Trophoblast cell (in vitro differentiated cells and primary cell): Measurements from ENCODE around the gene ANKS1B.

Source experiments
- DNase-seq, 2 donors: peaks; one replicate each; pipeline ENCODE4 v3.0.0-alpha.2; 2016
- H2AFZ ChIP-seq: 2 replicates; pipeline ENCODE4 v1.6.1; 2013; ENCODE audit warnings: low read length, moderate library complexity, mild to moderate bottlenecking; ENCODE audit not compliant: insufficient read depth, poor library complexity
- H2AK5ac ChIP-seq: 2 replicates; pipeline ENCODE4 v1.6.1; 2013; ENCODE audit warnings: mild to moderate bottlenecking, low read length
- H2BK120ac ChIP-seq: 2 replicates; pipeline ENCODE4 v1.6.1; 2013; ENCODE audit warnings: low read length, mild to moderate bottlenecking, moderate library complexity; ENCODE audit not compliant: insufficient read depth, poor library complexity
- H2BK12ac ChIP-seq: 2 replicates; pipeline ENCODE4 v1.6.1; 2013; ENCODE audit warnings: mild to moderate bottlenecking, low read length, moderate library complexity
- H2BK5ac ChIP-seq: 2 replicates; pipeline ENCODE4 v1.6.1; 2013; ENCODE audit warnings: low read length, low read depth, moderate library complexity, mild to moderate bottlenecking; ENCODE audit not compliant: poor library complexity
- H3K14ac ChIP-seq: 2 replicates; pipeline ENCODE4 v1.6.1; 2013; ENCODE audit warnings: mild to moderate bottlenecking, low read length
- H3K18ac ChIP-seq: 2 replicates; pipeline ENCODE4 v1.6.1; 2013; ENCODE audit warnings: mild to moderate bottlenecking, low read length
- H3K23ac ChIP-seq: 2 replicates; pipeline ENCODE4 v1.6.1; 2013; ENCODE audit warnings: low read length
- H3K27ac ChIP-seq: 2 replicates; pipeline ENCODE4 v1.5.1; 2013; ENCODE audit warnings: low read depth, mild to moderate bottlenecking, inconsistent platforms, low read length, moderate library complexity
- H3K27me3 ChIP-seq: 2 replicates; pipeline ENCODE4 v1.6.1; 2013; ENCODE audit warnings: inconsistent platforms, mild to moderate bottlenecking, low read length, moderate library complexity; ENCODE audit not compliant: insufficient read depth
- H3K36me3 ChIP-seq, 2 experiments: 1 replicate in 1 of 2; 2 replicates in 1 of 2; pipeline ENCODE4 v1.6.1; 2013; ENCODE audit warnings: low read length in 2 of 2, mild to moderate bottlenecking in 2 of 2, moderate library complexity in 1 of 2; ENCODE audit not compliant: insufficient read depth in 2 of 2, control insufficient read depth in 1 of 2
- H3K4ac ChIP-seq: 2 replicates; pipeline ENCODE4 v1.6.1; 2013; ENCODE audit warnings: low read depth, mild to moderate bottlenecking, low read length, moderate library complexity
- H3K4me1 ChIP-seq, 2 experiments: 1 replicate in 1 of 2; 2 replicates in 1 of 2; pipeline ENCODE4 v1.6.1; 2013; ENCODE audit warnings: low read length in 2 of 2, mild to moderate bottlenecking in 2 of 2, moderate library complexity in 1 of 2; ENCODE audit not compliant: insufficient read depth in 2 of 2, control insufficient read depth in 1 of 2
- H3K4me2 ChIP-seq: 2 replicates; pipeline ENCODE4 v1.6.1; 2013; ENCODE audit warnings: inconsistent platforms, mild to moderate bottlenecking, low read length, moderate library complexity
- H3K4me3 ChIP-seq: 2 replicates; pipeline ENCODE4 v1.5.1; 2013; ENCODE audit warnings: mild to moderate bottlenecking, low read depth, low read length, inconsistent platforms
- H3K79me1 ChIP-seq: one replicate; pipeline ENCODE4 v1.6.1; 2013; ENCODE audit warnings: low read length
- H3K79me2 ChIP-seq: 2 replicates; pipeline ENCODE4 v1.6.1; 2013; ENCODE audit warnings: low read length, mild to moderate bottlenecking; ENCODE audit not compliant: control insufficient read depth, insufficient read depth, poor library complexity
- H3K9ac ChIP-seq: 2 replicates; pipeline ENCODE4 v1.6.1; 2013; ENCODE audit warnings: mild to moderate bottlenecking, low read length
- H3K9me3 ChIP-seq: 2 replicates; pipeline ENCODE4 v1.6.1; 2013; ENCODE audit warnings: low read depth, mild to moderate bottlenecking, control low read depth, inconsistent platforms, low read length; ENCODE audit not compliant: insufficient read depth
- H4K12ac ChIP-seq: 2 replicates; pipeline ENCODE4 v1.6.1; 2013; ENCODE audit warnings: low read depth, mild to moderate bottlenecking, low read length, moderate library complexity
- H4K8ac ChIP-seq: 2 replicates; pipeline ENCODE4 v1.6.1; 2013; ENCODE audit warnings: low read depth, mild to moderate bottlenecking, low read length, moderate library complexity
- H4K91ac ChIP-seq: one replicate; pipeline ENCODE4 v1.6.1; 2013; ENCODE audit warnings: low read depth, mild to moderate bottlenecking, low read length, moderate library complexity
- WGBS: extraction: QIAGEN DNeasy Blood & Tissue Kit; methylation state at CpG from one replicate; pipeline ENCODE4 v1.1.7; 2013; ENCODE audit warnings: missing lambda C conversion rate; ENCODE audit not compliant: insufficient read length, insufficient coverage; ENCODE audit errors: extremely low coverage; 5-methylcytosine and 5-hydroxymethylcytosine counted together

ANKS1B gene

DNA sequence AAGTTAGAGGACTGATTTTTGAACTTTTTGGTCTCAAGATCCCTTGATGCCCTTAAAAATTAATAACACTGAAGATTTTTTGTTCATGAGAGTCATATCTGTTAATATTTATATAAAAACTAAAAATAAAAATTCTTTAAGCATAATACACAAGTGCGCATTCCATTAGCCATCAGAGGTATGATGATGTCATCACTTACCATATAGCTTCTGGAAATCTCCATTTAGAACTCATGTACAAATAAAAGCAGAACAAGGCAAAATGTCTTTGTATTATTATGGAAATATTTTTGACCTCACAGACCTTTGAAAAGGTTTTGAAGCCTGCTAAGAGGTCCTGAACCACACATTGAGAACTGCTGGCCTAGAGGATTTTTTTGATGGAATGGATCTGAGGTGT lies 551.6 kb downstream of the ANKS1B start:
- H2BK120ac ChIP-seq, result no peak overlapping the region
- H3K4me1 ChIP-seq, result peaks cover 0 to 1% of the 10 kb centered on the region in 2 experiments
- WGBS, result no CpG with 5 or more reads among the region's 1 CpG
- H4K8ac ChIP-seq, result no peak overlapping the region
- H4K91ac ChIP-seq, result no peak overlapping the region
- no peaks in the 10 kb centered on the region for H3K79me2 ChIP-seq
- H2BK5ac ChIP-seq, result no peak overlapping the region
- no peak overlapping the region for H4K12ac ChIP-seq
- H2AK5ac ChIP-seq, result no peak overlapping the region
- no peak overlapping the region for H2BK12ac ChIP-seq
- H3K9ac ChIP-seq, result no peak overlapping the region
- no peak overlapping the region for H3K4ac ChIP-seq
- no peak overlapping the region for H3K14ac ChIP-seq
- no peak overlapping the region for H3K27ac ChIP-seq
- no peak overlapping the region for H3K23ac ChIP-seq
- no peaks in the 10 kb centered on the region for H3K79me1 ChIP-seq
- no peak overlapping the region for H3K4me2 ChIP-seq
- DNase-seq, result no peak
- no peaks in the 10 kb centered on the region for H3K36me3 ChIP-seq
- H2AFZ ChIP-seq, result no peak overlapping the region
- H3K9me3 ChIP-seq, result no peaks in the 10 kb centered on the region
- no peak overlapping the region for H3K4me3 ChIP-seq
- H3K18ac ChIP-seq, result no peak overlapping the region
- no peaks in the 10 kb centered on the region for H3K27me3 ChIP-seq

DNA sequence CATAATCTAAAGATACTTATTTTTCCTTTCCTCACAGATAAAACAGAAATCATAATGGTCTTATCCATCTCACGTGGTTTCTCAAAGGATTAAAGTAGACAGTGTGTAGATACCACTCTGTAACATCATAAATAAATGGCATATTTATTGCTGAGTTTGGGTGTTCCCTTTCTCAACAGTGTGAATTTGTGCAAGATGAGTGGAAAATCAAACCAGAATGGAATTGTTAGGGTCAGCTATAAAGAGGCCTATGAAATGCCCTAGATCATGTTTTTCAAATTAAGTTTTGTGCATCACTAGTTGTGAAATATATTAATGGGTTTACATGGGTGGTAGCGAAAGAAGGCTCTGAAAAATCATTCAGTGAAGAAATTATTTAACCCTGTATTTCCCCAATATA lies 553.5 kb downstream of the ANKS1B start:
- WGBS, result no CpG with 5 or more reads among the region's 2 CpGs
- Histone ChIP-seq H3K14ac (no peak overlapping the region), H3K9me3 (no peaks in the 10 kb centered on the region), H2BK120ac (no peak overlapping the region), H3K4me3 (no peak overlapping the region), H4K8ac (no peak overlapping the region), H3K4me2 (no peak overlapping the region), H3K27me3 (no peaks in the 10 kb centered on the region), H3K9ac (no peak overlapping the region), H3K79me1 (no peaks in the 10 kb centered on the region), H2AK5ac (no peak overlapping the region), H3K79me2 (no peaks in the 10 kb centered on the region), H2BK5ac (no peak overlapping the region), H3K4ac (no peak overlapping the region), H3K18ac (no peak overlapping the region), H2AFZ (no peak overlapping the region), H2BK12ac (no peak overlapping the region), H3K23ac (no peak overlapping the region), H3K4me1 (peaks cover 0 to 1% of the 10 kb centered on the region in 2 experiments), H4K91ac (no peak overlapping the region), H3K27ac (no peak overlapping the region), H3K36me3 (no peaks in the 10 kb centered on the region), H4K12ac (no peak overlapping the region)
- DNase-seq, result no peak

DNA sequence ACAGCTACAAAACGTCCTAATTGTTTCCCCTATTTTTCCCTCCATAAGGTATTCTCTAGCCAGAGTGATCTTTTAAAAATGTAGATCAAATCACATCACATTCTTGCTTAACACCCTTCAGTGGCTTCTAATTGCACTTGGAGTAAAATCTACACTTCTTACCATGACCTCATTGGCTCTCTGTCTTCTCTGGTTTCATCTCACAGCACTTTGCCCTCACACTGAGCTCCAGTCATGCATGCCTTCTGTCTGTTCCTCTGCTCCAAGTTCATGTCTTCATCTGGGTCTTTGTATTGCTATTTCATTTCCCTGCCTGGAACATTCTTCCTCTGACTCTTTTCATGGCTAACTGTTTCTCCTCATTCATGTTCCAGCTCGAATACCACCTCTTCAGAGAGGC lies 557.6 kb downstream of the ANKS1B start:
- Histone ChIP-seq H2BK5ac (no peak overlapping the region), H4K91ac (no peak overlapping the region)
- no CpG with 5 or more reads among the region's 2 CpGs for WGBS

DNA sequence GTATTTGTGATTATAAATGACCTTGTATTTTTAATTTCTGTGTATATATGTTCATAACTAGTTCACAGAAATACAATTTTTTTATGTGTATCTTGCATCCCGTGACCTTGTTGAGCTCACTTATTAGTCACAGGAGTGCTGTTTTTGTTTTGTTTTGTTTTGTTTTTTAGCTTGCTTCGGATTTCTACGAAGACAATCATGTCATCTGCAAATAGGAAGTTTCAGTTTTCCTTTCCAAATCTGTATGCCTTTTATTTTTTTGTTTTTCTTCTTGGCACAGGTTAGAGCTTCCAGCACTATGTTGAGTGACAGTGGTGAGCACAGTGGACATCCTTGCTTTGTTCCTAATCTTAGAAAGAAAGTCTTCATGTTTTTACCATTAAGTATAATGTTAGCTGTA lies 566.4 kb downstream of the ANKS1B start:
- Histone ChIP-seq H3K4me1 (no peaks in the 10 kb centered on the region), H3K36me3 (peaks cover 0 to 2% of the 10 kb centered on the region in 2 experiments), H3K14ac (no peak overlapping the region), H2AFZ (no peak overlapping the region), H3K18ac (no peak overlapping the region), H3K9me3 (no peaks in the 10 kb centered on the region), H2AK5ac (no peak overlapping the region), H3K4me2 (no peak overlapping the region), H2BK12ac (no peak overlapping the region), H2BK120ac (no peak overlapping the region), H3K27me3 (no peaks in the 10 kb centered on the region), H3K79me2 (no peaks in the 10 kb centered on the region), H3K23ac (no peak overlapping the region), H3K4ac (no peak overlapping the region), H3K9ac (no peak overlapping the region), H3K79me1 (no peaks in the 10 kb centered on the region), H4K91ac (no peak overlapping the region), H4K8ac (no peak overlapping the region), H3K4me3 (no peak overlapping the region), H2BK5ac (no peak overlapping the region), H3K27ac (no peak overlapping the region), H4K12ac (no peak overlapping the region)
- no peak for DNase-seq
- whole genome bisulfite sequencing, result no CpG with 5 or more reads among the region's 3 CpGs

More for the DNA sequence above, 557.6 kb downstream of the ANKS1B start:
- H3K36me3 ChIP-seq, result no peaks in the 10 kb centered on the region
- H3K4me2 ChIP-seq, result no peak overlapping the region
- no peak overlapping the region for H3K27ac ChIP-seq
- no peak overlapping the region for H3K9ac ChIP-seq
- no peaks in the 10 kb centered on the region for H3K27me3 ChIP-seq
- H3K4ac ChIP-seq, result no peak overlapping the region
- no peak overlapping the region for H2AFZ ChIP-seq
- H3K4me3 ChIP-seq, result no peak overlapping the region
- no peak overlapping the region for H2BK12ac ChIP-seq
- H3K4me1 ChIP-seq, result no peaks in the 10 kb centered on the region
- no peak for DNase-seq
- no peaks in the 10 kb centered on the region for H3K79me1 ChIP-seq
- H3K23ac ChIP-seq, result no peak overlapping the region
- H3K18ac ChIP-seq, result no peak overlapping the region
- no peak overlapping the region for H4K8ac ChIP-seq
- H3K9me3 ChIP-seq, result no peaks in the 10 kb centered on the region
- no peak overlapping the region for H3K14ac ChIP-seq
- H4K12ac ChIP-seq, result no peak overlapping the region
- no peak overlapping the region for H2AK5ac ChIP-seq
- no peaks in the 10 kb centered on the region for H3K79me2 ChIP-seq
- no peak overlapping the region for H2BK120ac ChIP-seq
